ENCODE data around the gene EIF2S3B.

The EIF2S3B gene

GRCh38 chr12:10528174-10528953, 22.7 kb downstream of the EIF2S3B start:
- H3K4me1 Mint-ChIP-seq (ENCODE audit: low read depth): no peaks in the 10 kb centered on the region
- H3K27ac Mint-ChIP-seq: no peak overlapping the region
- H3K9me3 Mint-ChIP-seq: no peaks in the 10 kb centered on the region
- H3K36me3 Mint-ChIP-seq (ENCODE audit: low read depth): no peaks in the 10 kb centered on the region
- peaks cover 22% of the 10 kb centered on the region for H3K27me3 Mint-ChIP-seq (ENCODE audit: low read depth)
- no peak overlapping the region for H3K4me3 Mint-ChIP-seq

- no peaks in the 10 kb centered on the region for H3K4me1 Mint-ChIP-seq (ENCODE audit: low read depth)
- H3K9me3 Mint-ChIP-seq: no peaks in the 10 kb centered on the region
- no peaks in the 10 kb centered on the region for H3K36me3 Mint-ChIP-seq (ENCODE audit: low read depth)
- no peak overlapping the region for H3K4me3 Mint-ChIP-seq
- no peak overlapping the region for H3K27ac Mint-ChIP-seq
- H3K27me3 Mint-ChIP-seq (ENCODE audit: low read depth): peaks cover 24% of the 10 kb centered on the region
Observed at GRCh38 chr12:10529603-10530002, 23.9 kb downstream of the EIF2S3B start.

DNA sequence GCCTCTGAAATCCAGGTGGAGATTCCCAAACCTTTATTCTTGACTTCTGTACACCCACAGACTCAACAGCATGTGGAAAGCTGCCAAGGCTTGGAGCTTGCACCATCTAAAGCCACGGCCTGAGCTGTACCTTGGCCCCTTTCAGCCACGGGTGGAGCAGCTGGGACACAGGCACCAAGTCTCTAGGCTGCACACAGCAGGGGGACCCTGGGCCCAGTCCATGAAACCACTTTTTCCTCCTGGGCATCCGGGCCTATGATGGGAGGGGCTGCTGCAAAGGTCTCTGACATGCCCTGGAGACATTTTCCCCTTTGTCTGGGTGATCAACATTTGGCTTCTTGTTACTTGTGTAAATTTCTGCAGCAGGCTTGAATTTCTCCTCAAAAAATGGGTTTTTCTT, 32.0 kb downstream of the EIF2S3B start:
- no peaks in the 10 kb centered on the region for H3K9me3 Mint-ChIP-seq
- no peak overlapping the region for H3K4me3 Mint-ChIP-seq
- H3K27ac Mint-ChIP-seq: no peak overlapping the region
- peaks cover 22% of the 10 kb centered on the region for H3K27me3 Mint-ChIP-seq (ENCODE audit: low read depth)
- H3K4me1 Mint-ChIP-seq (ENCODE audit: low read depth): peaks cover 7% of the 10 kb centered on the region
- no peaks in the 10 kb centered on the region for H3K36me3 Mint-ChIP-seq (ENCODE audit: low read depth)

- Mint-ChIP-seq H3K9me3 (no peaks in the 10 kb centered on the region), H3K4me1 (ENCODE audit: low read depth) (peaks cover 7% of the 10 kb centered on the region), H3K27me3 (ENCODE audit: low read depth) (peaks cover 17% of the 10 kb centered on the region), H3K4me3 (no peak overlapping the region), H3K36me3 (ENCODE audit: low read depth) (no peaks in the 10 kb centered on the region), H3K27ac (no peak overlapping the region)
Observed at GRCh38 chr12:10540776-10541205, 35.1 kb downstream of the EIF2S3B start.

DNA sequence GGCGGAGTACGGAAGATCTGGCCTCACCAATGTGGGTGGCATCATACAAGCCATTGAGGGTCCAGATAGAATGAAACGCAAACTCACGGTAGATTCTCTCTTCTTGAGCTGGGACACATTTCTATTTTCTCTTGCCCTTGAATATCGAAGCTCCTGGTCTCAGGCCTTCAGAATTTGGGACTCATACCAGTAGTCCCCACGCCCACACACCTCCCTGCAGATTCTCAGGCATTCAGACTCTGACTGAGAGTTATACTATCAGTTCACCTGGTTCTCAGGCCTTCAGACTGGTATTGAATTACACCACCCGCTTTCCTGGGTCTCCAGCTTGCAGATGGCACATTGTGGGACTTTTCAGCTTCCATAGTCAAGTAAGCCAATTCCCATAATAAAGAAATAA, 37.8 kb downstream of the EIF2S3B start:
- Mint-ChIP-seq H3K27me3 (ENCODE audit: low read depth) (peaks cover 29% of the 10 kb centered on the region), H3K27ac (no peak overlapping the region), H3K9me3 (no peaks in the 10 kb centered on the region), H3K4me3 (no peak overlapping the region), H3K4me1 (ENCODE audit: low read depth) (peaks cover 7% of the 10 kb centered on the region), H3K36me3 (ENCODE audit: low read depth) (no peaks in the 10 kb centered on the region)

DNA sequence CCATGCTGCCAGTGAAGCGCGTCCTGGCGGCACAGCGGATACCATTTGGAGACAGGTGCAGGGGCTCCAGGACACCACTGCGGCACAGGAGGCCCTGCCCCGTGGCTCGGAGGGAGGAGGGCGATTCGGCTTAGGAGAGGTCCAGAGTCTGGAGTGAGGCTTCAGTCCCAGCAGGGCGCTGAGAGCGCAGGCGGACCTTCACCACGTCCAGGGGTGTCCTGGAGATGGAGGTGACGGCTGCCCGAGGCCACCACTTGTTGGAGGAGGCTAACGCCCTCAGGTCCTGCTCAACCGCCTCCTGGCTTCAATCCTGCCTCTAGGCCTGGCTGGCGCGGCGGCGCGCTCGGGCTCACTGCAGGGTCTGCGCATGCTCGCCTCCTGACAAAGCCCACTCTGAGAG, 45.7 kb downstream of the EIF2S3B start:
- H3K27ac Mint-ChIP-seq: no peak overlapping the region
- H3K36me3 Mint-ChIP-seq (ENCODE audit: low read depth): no peaks in the 10 kb centered on the region
- H3K9me3 Mint-ChIP-seq: no peaks in the 10 kb centered on the region
- H3K4me3 Mint-ChIP-seq: no peak overlapping the region
- peaks cover 2% of the 10 kb centered on the region for H3K4me1 Mint-ChIP-seq (ENCODE audit: low read depth)
- H3K27me3 Mint-ChIP-seq (ENCODE audit: low read depth): peaks cover 18% of the 10 kb centered on the region

GRCh38 chr12:10553148-10553547, 47.5 kb downstream of the EIF2S3B start:
- H3K9me3 Mint-ChIP-seq: no peaks in the 10 kb centered on the region
- peaks cover 18% of the 10 kb centered on the region for H3K27me3 Mint-ChIP-seq (ENCODE audit: low read depth)
- H3K4me1 Mint-ChIP-seq (ENCODE audit: low read depth): peaks cover 2% of the 10 kb centered on the region
- H3K36me3 Mint-ChIP-seq (ENCODE audit: low read depth): no peaks in the 10 kb centered on the region
- H3K4me3 Mint-ChIP-seq: no peak overlapping the region
- H3K27ac Mint-ChIP-seq: no peak overlapping the region

- no peak overlapping the region for H3K27ac Mint-ChIP-seq
- H3K4me1 Mint-ChIP-seq (ENCODE audit: low read depth): peaks cover 2% of the 10 kb centered on the region
- peaks cover 19% of the 10 kb centered on the region for H3K27me3 Mint-ChIP-seq (ENCODE audit: low read depth)
- no peak overlapping the region for H3K4me3 Mint-ChIP-seq
- H3K36me3 Mint-ChIP-seq (ENCODE audit: low read depth): no peaks in the 10 kb centered on the region
- H3K9me3 Mint-ChIP-seq: no peaks in the 10 kb centered on the region
Observed at GRCh38 chr12:10554228-10554755, 48.6 kb downstream of the EIF2S3B start.

GRCh38 chr12:10554756-10555481, 49.2 kb downstream of the EIF2S3B start:
- Mint-ChIP-seq H3K36me3 (ENCODE audit: low read depth) (no peaks in the 10 kb centered on the region), H3K27ac (no peak overlapping the region), H3K4me1 (ENCODE audit: low read depth) (peaks cover 3% of the 10 kb centered on the region), H3K4me3 (no peak overlapping the region), H3K9me3 (no peaks in the 10 kb centered on the region), H3K27me3 (ENCODE audit: low read depth) (peaks cover 19% of the 10 kb centered on the region)

DNA sequence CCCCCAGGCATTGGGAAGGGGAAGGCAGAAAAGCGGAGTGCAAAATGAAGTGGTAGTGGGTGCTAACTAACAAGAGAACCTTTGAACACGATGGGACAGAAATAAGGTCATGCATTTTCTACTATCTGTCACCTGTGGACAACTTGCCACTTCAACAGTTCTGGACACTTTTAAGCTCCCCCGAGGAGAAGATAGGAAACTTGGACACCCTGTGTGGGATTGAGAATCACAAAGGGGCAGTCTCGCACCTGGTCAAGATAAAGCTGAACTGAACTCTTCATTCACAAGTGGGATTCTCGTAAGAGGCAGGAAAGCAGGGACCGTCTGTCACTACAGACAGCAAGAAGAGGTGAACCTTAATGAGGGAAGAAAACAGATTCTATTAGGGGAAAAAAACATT, 51.6 kb downstream of the EIF2S3B start:
- Mint-ChIP-seq H3K4me1 (ENCODE audit: low read depth) (peaks cover 3% of the 10 kb centered on the region), H3K27ac (no peak overlapping the region), H3K4me3 (no peak overlapping the region), H3K27me3 (ENCODE audit: low read depth) (peaks cover 16% of the 10 kb centered on the region), H3K36me3 (ENCODE audit: low read depth) (no peaks in the 10 kb centered on the region), H3K9me3 (no peaks in the 10 kb centered on the region)

GRCh38 chr12:10557766-10558165, 52.1 kb downstream of the EIF2S3B start:
- Mint-ChIP-seq H3K27me3 (ENCODE audit: low read depth) (peaks cover 16% of the 10 kb centered on the region), H3K9me3 (no peaks in the 10 kb centered on the region), H3K27ac (no peak overlapping the region), H3K4me3 (no peak overlapping the region), H3K36me3 (ENCODE audit: low read depth) (no peaks in the 10 kb centered on the region), H3K4me1 (ENCODE audit: low read depth) (peaks cover 3% of the 10 kb centered on the region)
